Fibroblast of villous mesenchyme (primary cell): ENCODE measurements around the gene HNRNPM. TPM values are rescaled to one million over a fixed set of nuclear protein-coding genes. Genes with fewer than 3 reads are reported as not detected.
A peak's percentile ranks its signal among the peaks of the same experiment; 100 is the strongest.

Experiments used
- DNase-seq: peaks from one replicate; pipeline ENCODE4 v3.0.0-alpha.2; 2010; ENCODE audit warnings: low read depth
- H3K4me3 ChIP-seq: 2 replicates; pipeline ENCODE4 v1.5.1; 2011; ENCODE audit warnings: low read depth, mild to moderate bottlenecking, low read length
- total RNA-seq: library from RNA; depleted of rRNA; stranded (reverse); fragments of >200 nt; gene quantifications from 2 replicates; pipeline ENCODE4 v1.2.3, GENCODE V29; 2012
- TF ChIP-seq, protein P1 (sequence below): IDR thresholded peaks from 2 replicates; pipeline ENCODE4 v1.5.1; 2012; ENCODE audit warnings: low read depth, mild to moderate bottlenecking, low read length; ENCODE audit not compliant: insufficient read depth

The HNRNPM gene, protein sequence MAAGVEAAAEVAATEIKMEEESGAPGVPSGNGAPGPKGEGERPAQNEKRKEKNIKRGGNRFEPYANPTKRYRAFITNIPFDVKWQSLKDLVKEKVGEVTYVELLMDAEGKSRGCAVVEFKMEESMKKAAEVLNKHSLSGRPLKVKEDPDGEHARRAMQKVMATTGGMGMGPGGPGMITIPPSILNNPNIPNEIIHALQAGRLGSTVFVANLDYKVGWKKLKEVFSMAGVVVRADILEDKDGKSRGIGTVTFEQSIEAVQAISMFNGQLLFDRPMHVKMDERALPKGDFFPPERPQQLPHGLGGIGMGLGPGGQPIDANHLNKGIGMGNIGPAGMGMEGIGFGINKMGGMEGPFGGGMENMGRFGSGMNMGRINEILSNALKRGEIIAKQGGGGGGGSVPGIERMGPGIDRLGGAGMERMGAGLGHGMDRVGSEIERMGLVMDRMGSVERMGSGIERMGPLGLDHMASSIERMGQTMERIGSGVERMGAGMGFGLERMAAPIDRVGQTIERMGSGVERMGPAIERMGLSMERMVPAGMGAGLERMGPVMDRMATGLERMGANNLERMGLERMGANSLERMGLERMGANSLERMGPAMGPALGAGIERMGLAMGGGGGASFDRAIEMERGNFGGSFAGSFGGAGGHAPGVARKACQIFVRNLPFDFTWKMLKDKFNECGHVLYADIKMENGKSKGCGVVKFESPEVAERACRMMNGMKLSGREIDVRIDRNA
- 41.9 and 49.0 TPM in 2 replicates for total RNA-seq

- TF ChIP-seq, protein P1, sequence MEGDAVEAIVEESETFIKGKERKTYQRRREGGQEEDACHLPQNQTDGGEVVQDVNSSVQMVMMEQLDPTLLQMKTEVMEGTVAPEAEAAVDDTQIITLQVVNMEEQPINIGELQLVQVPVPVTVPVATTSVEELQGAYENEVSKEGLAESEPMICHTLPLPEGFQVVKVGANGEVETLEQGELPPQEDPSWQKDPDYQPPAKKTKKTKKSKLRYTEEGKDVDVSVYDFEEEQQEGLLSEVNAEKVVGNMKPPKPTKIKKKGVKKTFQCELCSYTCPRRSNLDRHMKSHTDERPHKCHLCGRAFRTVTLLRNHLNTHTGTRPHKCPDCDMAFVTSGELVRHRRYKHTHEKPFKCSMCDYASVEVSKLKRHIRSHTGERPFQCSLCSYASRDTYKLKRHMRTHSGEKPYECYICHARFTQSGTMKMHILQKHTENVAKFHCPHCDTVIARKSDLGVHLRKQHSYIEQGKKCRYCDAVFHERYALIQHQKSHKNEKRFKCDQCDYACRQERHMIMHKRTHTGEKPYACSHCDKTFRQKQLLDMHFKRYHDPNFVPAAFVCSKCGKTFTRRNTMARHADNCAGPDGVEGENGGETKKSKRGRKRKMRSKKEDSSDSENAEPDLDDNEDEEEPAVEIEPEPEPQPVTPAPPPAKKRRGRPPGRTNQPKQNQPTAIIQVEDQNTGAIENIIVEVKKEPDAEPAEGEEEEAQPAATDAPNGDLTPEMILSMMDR, result no peak
- H3K4me3 ChIP-seq, result peak within 1 kb of the TSS; percentile 91
Observed at GRCh38 chr19:8444677-8445487, at the start of gene HNRNPM. TSS of gene HNRNPM (plus strand) at chr19:8444975. CDS start at chr19:8444999, 24 bp downstream.

GRCh38 chr19:8395621-8396082 is 49.1 kb upstream of the HNRNPM start:
- H3K4me3 ChIP-seq, result no peak overlapping the region
- TF ChIP-seq, protein P1, result no peak

More at GRCh38 chr19:8444677-8445487, at the start of gene HNRNPM:
- DNase-seq, result peak; percentile 98

DNA sequence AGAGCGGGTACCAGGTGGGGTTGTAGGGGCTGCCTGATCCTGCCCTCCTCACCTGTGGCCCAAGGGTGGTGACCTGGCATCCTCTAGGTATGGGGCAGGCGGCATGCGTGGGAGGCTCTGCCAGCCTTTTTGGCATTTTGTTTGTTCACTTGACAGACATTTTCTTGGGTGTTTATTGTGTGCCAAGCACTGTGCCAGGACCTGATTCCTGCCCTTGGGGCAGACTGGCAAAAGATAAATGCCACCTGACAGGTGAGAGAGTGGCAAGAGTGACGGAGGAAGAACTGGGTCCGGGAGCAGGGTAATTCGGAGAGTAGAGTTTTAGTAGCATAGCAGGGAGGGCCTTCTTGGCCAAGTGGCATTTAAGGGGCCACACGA is 48.6 kb upstream of the HNRNPM start:
- TF ChIP-seq, protein P1, result no peak
- no peak overlapping the region for H3K4me3 ChIP-seq
- no peak for DNase-seq

More at GRCh38 chr19:8395621-8396082, 49.1 kb upstream of the HNRNPM start:
- DNase-seq, result no peak

DNA sequence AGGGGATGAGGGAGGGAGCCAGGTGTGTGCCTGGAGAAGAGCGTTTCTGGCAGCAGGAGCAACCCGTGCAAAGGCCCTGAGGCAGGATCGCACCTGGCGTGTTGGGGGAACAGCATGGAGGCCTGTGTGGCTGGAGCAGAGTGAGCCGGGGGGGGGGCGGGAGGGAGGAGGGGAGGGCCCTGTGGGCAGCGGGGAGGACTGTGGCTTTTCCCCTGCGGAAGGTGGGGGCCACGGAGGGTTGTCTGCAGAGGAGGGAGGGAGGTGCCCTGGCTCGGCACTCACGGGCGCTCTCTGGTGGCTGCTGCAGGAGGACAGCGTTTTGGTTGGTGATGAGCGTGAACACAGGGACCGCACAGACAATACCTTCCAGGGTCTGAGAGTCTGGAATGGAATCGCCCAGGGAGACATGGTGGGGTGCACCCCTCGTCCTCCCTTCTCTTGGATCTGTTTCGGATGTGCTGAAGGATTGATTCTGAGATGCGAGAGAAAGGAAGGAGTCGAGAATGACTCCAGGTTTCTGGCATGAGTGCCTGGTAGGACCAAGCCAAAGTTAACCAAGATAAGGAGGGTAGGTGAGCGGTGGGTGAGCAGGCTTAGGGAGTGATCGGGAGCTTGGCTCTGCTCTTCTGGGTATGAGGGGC is 48.1 kb upstream of the HNRNPM start:
- no peak overlapping the region for H3K4me3 ChIP-seq
- DNase-seq, result peak; percentile 56
- TF ChIP-seq, protein P1, result peak; percentile 74

- no peak for DNase-seq
- TF ChIP-seq, protein P1, result no peak
- no peak overlapping the region for H3K4me3 ChIP-seq
Observed at GRCh38 chr19:8397271-8397670, 47.5 kb upstream of the HNRNPM start.
